Embryonic facial prominence (tissue), 1 donor: Measurements from ENCODE around the gene L3MBTL4.

Experiments
- DNase-seq: peaks from one replicate; pipeline ENCODE4 v3.0.0-alpha.2; 2016; ENCODE audit errors: extremely low spot score

L3MBTL4 gene

GRCh38 chr18:5964108-5964507, 450.6 kb downstream of the L3MBTL4 start:
- no peak for DNase-seq

DNA sequence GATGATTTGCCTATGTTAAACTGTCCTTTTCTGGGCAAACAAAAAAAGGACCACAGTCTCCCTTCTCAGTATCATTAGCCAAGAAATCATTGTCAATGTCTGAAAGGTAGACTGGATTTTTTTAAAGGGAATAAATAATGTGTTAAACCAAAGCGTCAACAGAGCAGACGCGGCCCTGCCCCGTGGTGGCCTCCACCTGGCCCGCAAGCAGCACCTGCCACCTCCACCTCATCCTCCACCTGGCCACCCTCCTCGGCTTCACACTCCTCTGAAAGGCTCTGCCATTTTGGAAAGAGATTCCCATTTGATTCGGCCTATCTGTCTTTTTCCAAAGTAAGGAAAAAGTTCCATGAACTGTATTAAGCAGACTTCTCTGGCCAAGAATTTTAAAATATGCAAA, 451.4 kb downstream of the L3MBTL4 start:
- no peak for DNase-seq

GRCh38 chr18:5962362-5962761, 452.3 kb downstream of the L3MBTL4 start:
- DNase-seq = no peak

- DNase-seq = no peak
Measured at GRCh38 chr18:5961828-5962150, 452.9 kb downstream of the L3MBTL4 start.

- no peak for DNase-seq
Measured at GRCh38 chr18:5961097-5961827, 453.4 kb downstream of the L3MBTL4 start.

DNA sequence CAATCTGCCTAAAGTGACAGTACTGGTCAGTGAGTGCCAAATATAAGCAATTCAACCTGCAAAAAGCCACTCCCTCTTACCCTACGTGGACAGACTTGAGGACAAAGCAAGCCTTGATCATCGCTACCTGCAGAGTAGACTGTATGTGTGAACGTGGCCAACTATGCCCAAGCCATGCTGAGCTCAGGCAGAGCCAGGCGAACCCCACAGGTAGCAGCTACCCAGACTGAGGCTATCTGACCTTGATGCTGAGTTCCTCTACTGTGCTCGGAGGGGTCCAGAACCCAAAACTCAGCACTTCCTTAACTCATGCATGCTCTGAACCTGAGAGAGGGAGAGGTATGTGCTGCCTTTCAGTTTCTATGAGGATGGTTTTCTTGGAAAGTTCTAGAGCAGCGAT, 455.9 kb downstream of the L3MBTL4 start:
- no peak for DNase-seq

- DNase-seq = no peak
Measured at GRCh38 chr18:5955861-5956260, 458.9 kb downstream of the L3MBTL4 start.

DNA sequence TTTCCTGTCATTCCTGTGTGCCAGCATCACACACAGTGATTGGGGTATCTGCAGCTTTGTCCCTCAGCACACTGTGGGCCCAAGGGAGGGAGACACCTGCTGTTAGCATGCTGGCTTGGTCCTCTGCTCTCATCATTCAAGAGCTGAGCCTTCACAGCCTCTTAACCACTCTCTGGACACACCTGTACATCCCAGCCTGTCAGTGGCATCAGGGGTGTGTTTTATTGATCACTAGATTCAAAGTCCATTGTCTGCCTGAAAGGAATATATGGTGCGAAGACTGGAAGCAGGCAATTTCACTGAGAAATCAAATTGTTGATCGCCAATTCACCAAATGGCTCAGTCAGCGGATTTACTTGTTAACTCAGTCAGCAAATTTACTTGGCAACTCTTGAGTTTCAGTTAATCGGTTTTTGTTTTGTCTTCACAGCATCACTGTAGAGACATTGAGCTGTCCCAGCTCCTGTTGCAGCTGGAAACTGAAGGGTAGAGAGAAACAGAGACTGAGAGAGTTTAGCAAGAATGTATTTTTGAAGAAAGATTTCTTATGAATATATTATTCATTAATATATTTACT, 463.1 kb downstream of the L3MBTL4 start:
- DNase-seq = no peak

- no peak for DNase-seq
Measured at GRCh38 chr18:5948781-5949180, 465.9 kb downstream of the L3MBTL4 start.

DNA sequence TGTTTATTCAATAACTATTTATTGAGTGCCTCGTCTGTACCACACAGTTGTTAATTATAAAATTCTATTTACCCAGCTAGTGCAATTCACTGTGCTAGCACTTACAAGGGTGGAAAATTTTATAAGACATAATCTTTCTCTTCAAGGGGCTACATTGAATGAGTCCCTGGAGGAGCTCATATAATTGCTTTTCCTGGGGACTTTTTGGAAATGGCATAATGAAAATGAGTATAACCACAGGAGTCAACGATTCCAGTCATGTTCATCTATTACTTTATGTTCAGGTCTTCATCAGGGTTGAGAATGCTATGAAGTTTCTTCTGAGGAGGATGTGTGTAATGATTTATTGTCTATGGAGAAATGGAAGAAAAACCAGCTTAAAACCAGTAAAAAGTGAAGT, 466.5 kb downstream of the L3MBTL4 start:
- DNase-seq = no peak

DNA sequence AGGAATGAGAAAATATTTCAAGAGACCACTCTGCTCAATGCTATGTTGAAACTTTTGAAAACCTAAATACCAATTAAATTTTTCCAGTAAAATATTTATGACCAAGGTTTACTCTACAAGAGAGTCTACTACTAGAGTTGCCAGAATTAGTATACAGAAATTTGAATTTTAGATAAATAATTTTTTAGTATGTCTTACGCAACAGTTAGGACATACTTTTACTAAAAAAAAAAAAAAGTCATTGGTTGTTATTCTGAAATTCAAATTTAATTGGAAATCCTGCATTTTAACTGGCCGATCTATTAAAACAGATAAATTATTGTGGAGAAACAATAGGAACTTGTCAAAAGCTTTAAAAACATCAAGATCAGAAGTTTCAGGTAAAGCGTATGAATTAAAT, 470.3 kb downstream of the L3MBTL4 start:
- no peak for DNase-seq

DNA sequence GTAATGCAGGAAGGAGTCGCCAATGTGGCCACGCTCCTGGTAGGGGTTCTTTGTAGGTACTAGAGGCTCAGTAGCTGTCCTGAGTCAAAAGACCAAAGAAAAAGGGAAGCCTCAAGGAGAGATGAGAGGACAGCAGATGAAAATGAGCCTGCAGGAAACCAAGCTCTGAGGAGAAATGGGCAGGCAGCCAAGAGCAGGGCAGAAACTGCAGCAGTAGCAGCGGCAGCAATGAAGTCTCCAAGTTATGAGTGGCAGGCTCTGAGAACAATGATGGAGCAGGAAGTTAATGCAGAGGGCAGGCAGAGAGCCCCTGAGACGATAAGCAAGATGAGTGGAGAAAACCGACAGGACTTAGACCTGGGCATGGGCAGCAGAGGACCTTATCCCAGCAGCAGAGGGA, 471.2 kb downstream of the L3MBTL4 start:
- DNase-seq = no peak

DNA sequence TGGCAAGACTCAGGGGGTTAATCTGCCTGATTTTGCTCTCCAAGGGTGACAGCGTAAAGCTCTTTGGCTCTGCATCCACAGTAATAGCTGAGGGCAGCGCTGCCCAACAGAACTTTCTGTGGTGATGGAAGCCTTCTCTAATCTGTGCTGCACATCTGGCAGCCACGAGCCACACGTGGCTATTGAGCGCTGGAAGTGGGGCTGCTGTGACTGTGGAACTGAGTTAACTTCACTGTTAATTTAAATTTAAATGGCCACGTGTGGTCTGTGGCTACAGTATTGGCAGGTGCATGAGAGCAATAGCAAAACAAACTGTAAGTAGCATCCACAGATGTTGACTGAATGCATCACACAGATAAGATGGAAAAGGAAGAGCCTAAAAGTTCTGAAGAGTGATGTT, 472.1 kb downstream of the L3MBTL4 start:
- no peak for DNase-seq

- DNase-seq = no peak
Measured at GRCh38 chr18:5941890-5942289, 472.8 kb downstream of the L3MBTL4 start.

DNA sequence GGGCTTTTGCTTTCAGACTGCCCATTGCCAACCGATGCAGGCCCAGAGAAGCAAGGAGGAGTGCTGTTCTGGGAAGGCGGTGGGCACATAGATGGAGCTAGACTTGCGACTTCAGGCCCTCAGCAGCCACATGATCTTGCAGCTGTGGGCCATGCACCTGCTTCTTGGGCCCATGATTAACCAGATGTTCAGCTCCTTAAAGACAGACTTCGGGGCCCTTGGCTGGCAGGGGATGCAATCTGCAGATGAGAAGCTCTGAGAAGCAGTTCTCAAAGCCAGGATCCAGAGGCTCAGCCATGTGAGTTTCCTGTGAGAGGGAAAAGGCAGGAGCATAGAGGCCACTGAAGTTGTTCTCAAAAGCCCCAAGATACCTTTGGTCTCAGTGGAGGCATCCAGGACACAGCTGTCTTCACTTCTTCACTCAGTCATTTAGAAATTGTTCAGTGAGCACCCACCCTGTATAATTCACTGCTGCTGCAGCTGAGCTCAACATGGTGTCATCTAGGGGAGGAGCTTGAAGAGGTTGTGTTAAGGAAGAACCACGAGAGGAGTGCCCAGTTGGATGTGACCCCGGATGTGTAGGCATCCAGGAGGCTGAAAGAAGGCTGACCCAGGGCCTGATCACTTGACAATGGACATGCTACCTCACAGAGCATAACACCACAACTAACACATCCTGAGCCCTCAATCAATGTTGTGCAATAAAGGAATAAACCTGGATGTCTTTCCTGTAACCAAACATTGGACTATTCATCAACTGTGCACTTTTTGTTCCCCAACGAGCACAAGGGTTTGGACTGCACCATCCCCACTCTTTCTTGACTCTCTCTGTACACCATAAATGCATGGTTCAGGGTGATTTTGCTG, 474.7 kb downstream of the L3MBTL4 start:
- DNase-seq = no peak

GRCh38 chr18:5937795-5938194, 476.9 kb downstream of the L3MBTL4 start:
- no peak for DNase-seq

GRCh38 chr18:5937121-5937520, 477.6 kb downstream of the L3MBTL4 start:
- DNase-seq = no peak

DNA sequence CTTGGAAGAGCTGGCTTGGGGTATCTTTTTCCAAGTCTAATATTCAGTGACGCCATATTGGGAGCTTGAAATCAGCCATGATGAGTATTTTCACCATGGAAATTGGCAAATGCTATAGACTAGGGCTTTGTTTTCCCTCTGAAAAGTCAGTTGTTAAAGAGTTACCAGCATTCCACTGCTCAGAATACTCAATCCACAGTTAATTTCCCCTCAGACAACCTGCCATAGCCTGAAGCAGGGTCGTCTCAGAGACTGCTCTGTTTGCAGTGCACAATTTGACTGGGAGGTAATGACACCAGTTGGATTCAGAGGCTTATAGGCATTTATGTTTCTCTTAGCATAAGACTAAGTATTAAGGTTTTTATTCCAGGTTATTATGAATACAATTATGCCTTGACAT, 483.9 kb downstream of the L3MBTL4 start:
- no peak for DNase-seq

GRCh38 chr18:5918205-5918858, 496.4 kb downstream of the L3MBTL4 start:
- DNase-seq = no peak

- DNase-seq = no peak
Measured at GRCh38 chr18:5914951-5915350, 499.8 kb downstream of the L3MBTL4 start.

- no peak for DNase-seq
Measured at GRCh38 chr18:5914016-5914415, 500.7 kb downstream of the L3MBTL4 start.

DNA sequence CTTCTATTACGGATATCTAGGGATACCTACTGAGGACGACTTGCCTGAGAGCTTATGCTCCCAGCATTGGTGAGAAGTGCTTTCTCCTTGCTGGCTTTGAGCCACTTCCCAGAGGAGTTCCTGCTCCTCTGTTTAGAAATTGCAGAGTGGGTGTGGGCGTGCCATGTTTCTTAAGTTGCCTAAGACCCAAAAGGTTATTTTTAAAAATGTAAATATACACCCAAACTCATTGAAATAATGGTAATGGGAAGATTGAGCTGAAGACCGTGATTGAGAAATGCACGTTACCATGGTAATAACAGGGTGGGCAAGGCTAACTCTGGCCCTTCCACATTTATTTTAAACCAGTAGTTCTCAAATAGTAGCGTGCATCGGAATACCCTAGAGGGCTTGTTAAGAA, 502.1 kb downstream of the L3MBTL4 start:
- no peak for DNase-seq
